ENCODE results near the gene COL24A1. TPM values are rescaled to one million over a fixed set of nuclear protein-coding genes. Genes with fewer than 3 reads are reported as not detected.

COL24A1 gene
- total RNA-seq, 1 experiment from 2014 or later: 0.35 TPM

- Histone ChIP-seq H4K8ac (replicated peaks; ENCODE audit: insufficient read length, low read depth, low read length) (no peak overlapping the region), H4K5ac (ENCODE audit: insufficient read length, low read depth, low read length) (no peak overlapping the region), H2BK120ac (ENCODE audit: low read depth, low read length, poor library complexity, severe bottlenecking) (no peak overlapping the region), H3K56ac (ENCODE audit: insufficient read length, low read depth, low read length) (no peak overlapping the region), H2BK20ac (ENCODE audit: low read depth, low read length, poor library complexity, severe bottlenecking) (no peak overlapping the region), H2AK5ac (ENCODE audit: insufficient read length, low read length) (no peak overlapping the region), H4K20me1 (ENCODE audit: control insufficient read depth, insufficient read depth, insufficient read length) (no peaks in the 10 kb centered on the region), H2BK15ac (ENCODE audit: low read depth, low read length) (no peak overlapping the region), H3K9ac (ENCODE audit: extremely low read depth, insufficient read length, low read length) (no peak overlapping the region), H3K14ac (ENCODE audit: insufficient read depth, low read length) (no peak overlapping the region), H2BK12ac (ENCODE audit: insufficient read length, low read depth, low read length) (no peak overlapping the region), H3T11ph (ENCODE audit: low read length) (no peak overlapping the region), H3K79me1 (ENCODE audit: insufficient read depth, low read depth, low read length, poor library complexity, severe bottlenecking) (no peaks in the 10 kb centered on the region), H3K23me2 (ENCODE audit: insufficient read length, low read depth, low read length, poor library complexity, severe bottlenecking) (no peaks in the 10 kb centered on the region), H3K4me1 (ENCODE audit: insufficient read depth, low read length) (no peaks in the 10 kb centered on the region), H2BK5ac (ENCODE audit: insufficient read length, low read length) (no peak overlapping the region), H3K4me2 (ENCODE audit: insufficient read depth, insufficient read length, low read length) (no peak overlapping the region), H3K23ac (ENCODE audit: insufficient read length, low read depth, low read length) (no peak overlapping the region), H3K27ac (ENCODE audit: insufficient read length, low read depth, low read length) (no peak overlapping the region), H3K9me3 (ENCODE audit: control insufficient read depth, low read depth, low read length) (no peaks in the 10 kb centered on the region), H3K27me3 (ENCODE audit: insufficient read depth, low read length) (no peaks in the 10 kb centered on the region), H2AFZ (ENCODE audit: low read length) (no peak overlapping the region), H3K79me2 (ENCODE audit: insufficient read depth, low read length) (no peaks in the 10 kb centered on the region), H4K91ac (ENCODE audit: insufficient read length, low read depth, low read length) (no peak overlapping the region), H3K4ac (ENCODE audit: low read depth, low read length) (no peak overlapping the region), H3K18ac (ENCODE audit: insufficient read length, low read depth, low read length) (no peak overlapping the region)
- no peak overlapping the region for H3K27ac Mint-ChIP-seq
- TF ChIP-seq CTCF (conservative IDR thresholded peaks at IDR 0.05): no peak
- H3K4me3 Mint-ChIP-seq: no peak overlapping the region
- DNase-seq: no peak
- no peaks in the 10 kb centered on the region for H3K4me1 Mint-ChIP-seq
- no CpG with 5 or more reads among the region's 2 CpGs for WGBS (ENCODE audit: extremely low coverage, insufficient read length, low lambda C conversion rate)
- no peaks in the 10 kb centered on the region for H3K36me3 Mint-ChIP-seq (ENCODE audit: insufficient read depth in 1 of 3, low read depth in 3 of 3)
- H3K9me3 Mint-ChIP-seq: peaks cover 0 to 2% of the 10 kb centered on the region in 2 experiments; a peak in 2 of 5 replicates
- H3K27me3 Mint-ChIP-seq (ENCODE audit: low read depth): no peaks in the 10 kb centered on the region
Observed at GRCh38 chr1:85898861-85899260, 257.7 kb downstream of the COL24A1 start.
